Panc1 (cell line): ENCODE data around the gene PKNOX2. TPM values are rescaled to one million over a fixed set of nuclear protein-coding genes. Genes with fewer than 3 reads are reported as not detected.

Experiments used
- ATAC-seq: fragments of 200-7000 bp; cut with Tn5 transposase; 2 replicates; pipeline ENCODE4 v1.9.1; 2020; ENCODE audit warnings: mild to moderate bottlenecking, moderate library complexity
- BruUV-seq: library from RNA; stranded (reverse); fragments of 400-500 nt; replicated peaks from 2 replicates; lab custom pipeline; 2021; lab: Mats Ljungman, UMichigan
- CTCF ChIA-PET: fragments of 300-600 bp; sonication (Branson Sonifier 250); formaldehyde crosslinking; loops from one replicate; lab custom pipeline; 2022; ENCODE audit warnings: antibody characterized with exemption; lab: Charles Lee
- POLR2A ChIA-PET: fragments of 300-600 bp; sonication (Branson Sonifier 250); formaldehyde crosslinking; loops from one replicate; lab custom pipeline; 2022; ENCODE audit warnings: antibody characterized with exemption; lab: Charles Lee
- DNase-seq: peaks from one replicate; pipeline ENCODE4 v3.0.0-alpha.2; 2010; ENCODE audit warnings: low read depth, low spot score
- H3K27ac ChIP-seq: 2 replicates; pipeline ENCODE4 v1.5.1; 2011; ENCODE audit warnings: mild to moderate bottlenecking, low read length, inconsistent platforms
- H3K27me3 ChIP-seq: fragments of 200-500 bp; sonication (Bioruptor generic); 2 replicates; pipeline ENCODE4 v1.6.0; 2014; ENCODE audit warnings: low read length, inconsistent platforms; ENCODE audit not compliant: control insufficient read depth, insufficient read depth
- H3K36me3 ChIP-seq: fragments of 200-500 bp; sonication (Bioruptor generic); 2 replicates; pipeline ENCODE4 v1.5.1; 2014; ENCODE audit warnings: inconsistent platforms, mild to moderate bottlenecking, low read length, moderate library complexity; ENCODE audit not compliant: control insufficient read depth, insufficient read depth
- H3K4me1 ChIP-seq: 2 replicates; pipeline ENCODE4 v1.5.1; 2011; ENCODE audit warnings: inconsistent platforms, mild to moderate bottlenecking, low read length, moderate library complexity; ENCODE audit not compliant: control insufficient read depth, insufficient read depth
- H3K4me3 ChIP-seq, 2 experiments: 2 replicates each; pipeline ENCODE4 v1.5.1; 2011 to 2012; ENCODE audit warnings: low read depth in 2 of 2, low read length in 2 of 2, mild to moderate bottlenecking in 2 of 2, inconsistent platforms in 1 of 2, moderate library complexity in 1 of 2
- H3K9me3 ChIP-seq: fragments of 200-500 bp; sonication (Bioruptor generic); 2 replicates; pipeline ENCODE4 v1.5.1; 2014; ENCODE audit warnings: low read depth, mild to moderate bottlenecking, inconsistent platforms, low read length, moderate library complexity; ENCODE audit not compliant: control insufficient read depth, insufficient read depth
- POLR2AphosphoS5 ChIP-seq: IDR thresholded peaks from 2 replicates; pipeline ENCODE4 v1.6.1; 2012; ENCODE audit warnings: mild to moderate bottlenecking, low read depth, low read length, moderate library complexity
- REST ChIP-seq, 2 experiments: IDR thresholded peaks; 2 replicates each; pipeline ENCODE4 v1.6.1; 2011 to 2012; ENCODE audit warnings: low read depth in 2 of 2, control low read depth in 1 of 2, low read length in 1 of 2, mild to moderate bottlenecking in 1 of 2, moderate library complexity in 1 of 2; ENCODE audit not compliant: insufficient read depth in 1 of 2
- SIN3A ChIP-seq: IDR thresholded peaks from 2 replicates; pipeline ENCODE4 v1.6.1; 2012; ENCODE audit warnings: low read depth, mild to moderate bottlenecking, low read length, moderate library complexity, borderline replicate concordance; ENCODE audit not compliant: insufficient read depth
- TCF7L2 ChIP-seq: IDR thresholded peaks from 2 replicates; pipeline ENCODE4 v1.6.1; 2011; ENCODE audit warnings: mild to moderate bottlenecking, low read depth, low read length, inconsistent platforms
- in situ Hi-C: cut with HindIII; loops from 2 replicates; pipeline ENCODE4 v1.10.0; 2016; ENCODE audit warnings: low sequenced_read_pairs, low pct_unique_long_range_greater_than_20kb
- intact Hi-C: fragments of 100-400 bp; cut with micrococcal nuclease; formaldehyde crosslinking; loops from one replicate; pipeline ENCODE4 v1.10.0; 2022; ENCODE audit not compliant: unreplicated experiment
- total RNA-seq: library from RNA; stranded (reverse); gene quantifications from one replicate; pipeline ENCODE4 v1.2.1, GENCODE V29; 2021; ENCODE audit not compliant: unreplicated experiment
- TF ChIP-seq, protein P1 (sequence below): fragments of 450-650 bp; IDR thresholded peaks from 2 replicates; pipeline ENCODE4 v1.5.1; 2017; ENCODE audit warnings: mild to moderate bottlenecking

Gene PKNOX2
- total RNA-seq, 1 experiment from 2014 or later: not detected

GRCh38 chr11:125378083-125378482 is 213.5 kb downstream of the PKNOX2 start:
- DNase-seq: no peak
- no peaks in the 10 kb centered on the region for H3K36me3 ChIP-seq
- in situ Hi-C loops: no loop called here
- BruUV-seq: no TSS peak
- H3K9me3 ChIP-seq: no peaks in the 10 kb centered on the region
- TF ChIP-seq, protein P1, sequence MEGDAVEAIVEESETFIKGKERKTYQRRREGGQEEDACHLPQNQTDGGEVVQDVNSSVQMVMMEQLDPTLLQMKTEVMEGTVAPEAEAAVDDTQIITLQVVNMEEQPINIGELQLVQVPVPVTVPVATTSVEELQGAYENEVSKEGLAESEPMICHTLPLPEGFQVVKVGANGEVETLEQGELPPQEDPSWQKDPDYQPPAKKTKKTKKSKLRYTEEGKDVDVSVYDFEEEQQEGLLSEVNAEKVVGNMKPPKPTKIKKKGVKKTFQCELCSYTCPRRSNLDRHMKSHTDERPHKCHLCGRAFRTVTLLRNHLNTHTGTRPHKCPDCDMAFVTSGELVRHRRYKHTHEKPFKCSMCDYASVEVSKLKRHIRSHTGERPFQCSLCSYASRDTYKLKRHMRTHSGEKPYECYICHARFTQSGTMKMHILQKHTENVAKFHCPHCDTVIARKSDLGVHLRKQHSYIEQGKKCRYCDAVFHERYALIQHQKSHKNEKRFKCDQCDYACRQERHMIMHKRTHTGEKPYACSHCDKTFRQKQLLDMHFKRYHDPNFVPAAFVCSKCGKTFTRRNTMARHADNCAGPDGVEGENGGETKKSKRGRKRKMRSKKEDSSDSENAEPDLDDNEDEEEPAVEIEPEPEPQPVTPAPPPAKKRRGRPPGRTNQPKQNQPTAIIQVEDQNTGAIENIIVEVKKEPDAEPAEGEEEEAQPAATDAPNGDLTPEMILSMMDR: no peak
- TF ChIP-seq SIN3A (no peak), POLR2AphosphoS5 (no peak), TCF7L2 (no peak), REST (IDR thresholded peaks at IDR 0.05; ENCODE audit: insufficient read depth in 1 of 2, low read depth in 2 of 2, low read length in 1 of 2) (no peak)
- intact Hi-C loops: no loop called here
- peaks cover 29% of the 10 kb centered on the region for H3K27me3 ChIP-seq
- no peak for ATAC-seq
- no peak overlapping the region for H3K4me3 ChIP-seq
- ChIA-PET CTCF (interaction anchor here (0.7 kb wide), 1 partner anchor 450 kb away, joined by 3 read pairs; no protein-coding TSS in a partner anchor), POLR2A (no interaction called here)
- no peaks in the 10 kb centered on the region for H3K4me1 ChIP-seq
- no peak overlapping the region for H3K27ac ChIP-seq

DNA sequence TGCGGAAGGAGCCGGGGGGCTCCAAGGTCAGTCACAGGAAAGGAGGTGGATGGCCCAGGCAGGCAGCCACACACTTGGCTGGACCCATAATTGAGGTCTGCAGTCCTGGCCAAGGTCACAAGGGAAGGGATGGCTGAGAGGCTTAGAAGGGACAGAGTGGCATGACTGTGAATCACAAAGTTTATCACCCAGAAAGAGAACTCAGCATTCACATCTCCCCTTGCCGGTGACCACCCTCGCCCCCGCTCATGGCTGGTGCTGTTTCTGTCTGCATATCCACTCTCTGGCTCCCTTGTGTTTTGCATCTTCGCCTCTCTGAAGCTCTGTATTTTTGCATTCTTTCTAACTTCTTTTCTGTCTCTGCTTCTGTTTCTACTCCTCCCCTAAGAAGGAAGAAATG is 214.0 kb downstream of the PKNOX2 start:
- ChIA-PET CTCF (interaction anchor here (0.7 kb wide), 1 partner anchor 451 kb away, joined by 3 read pairs; no protein-coding TSS in a partner anchor), POLR2A (no interaction called here)
- TF ChIP-seq TCF7L2 (no peak), REST (IDR thresholded peaks at IDR 0.05; ENCODE audit: insufficient read depth in 1 of 2, low read depth in 2 of 2, low read length in 1 of 2) (no peak), SIN3A (no peak), POLR2AphosphoS5 (no peak)
- TF ChIP-seq, protein P1: no peak
- no peak overlapping the region for H3K27ac ChIP-seq
- BruUV-seq: no TSS peak
- H3K36me3 ChIP-seq: no peaks in the 10 kb centered on the region
- H3K27me3 ChIP-seq: peaks cover 27% of the 10 kb centered on the region
- H3K4me3 ChIP-seq: no peak overlapping the region
- in situ Hi-C loops (no loop called here), intact Hi-C loops (no loop called here)
- no peaks in the 10 kb centered on the region for H3K9me3 ChIP-seq
- no peaks in the 10 kb centered on the region for H3K4me1 ChIP-seq
- no peak for DNase-seq
- ATAC-seq: no peak
